Smooth muscle cell (in vitro differentiated cells): Measurements from ENCODE around the gene TRPM1. TPM values are rescaled to one million over a fixed set of nuclear protein-coding genes. Genes with fewer than 3 reads are reported as not detected.

Source experiments
- DNase-seq: peaks from one replicate; lab custom pipeline; 2025; ENCODE audit not compliant: unreplicated experiment; lab: John Stamatoyannopoulos, UW
- H2AFZ ChIP-seq: fragments of 200-600 bp; sonication (generic); 2 replicates; pipeline ENCODE4 v1.6.0; 2016; ENCODE audit warnings: antibody characterized with exemption, low read depth, mild to moderate bottlenecking
- H3F3A ChIP-seq: fragments of 200-600 bp; sonication (generic); 2 replicates; pipeline ENCODE4 v1.6.0; 2017; ENCODE audit warnings: antibody characterized with exemption, low read depth
- H3K27ac ChIP-seq: fragments of 200-600 bp; sonication (generic); 2 replicates; pipeline ENCODE4 v1.5.1; 2016; ENCODE audit warnings: low read depth, mild to moderate bottlenecking
- H3K27me3 ChIP-seq: fragments of 200-600 bp; sonication (generic); 2 replicates; pipeline ENCODE4 v1.6.1; 2016; ENCODE audit warnings: low read depth, mild to moderate bottlenecking
- H3K36me3 ChIP-seq: fragments of 200-600 bp; sonication (generic); 2 replicates; pipeline ENCODE4 v1.5.1; 2016; ENCODE audit warnings: low read depth
- H3K4me1 ChIP-seq: fragments of 200-600 bp; sonication (generic); 2 replicates; pipeline ENCODE4 v1.5.1; 2016; ENCODE audit warnings: low read depth
- H3K4me2 ChIP-seq: fragments of 200-600 bp; sonication (generic); 2 replicates; pipeline ENCODE4 v1.6.0; 2016; ENCODE audit warnings: mild to moderate bottlenecking
- H3K4me3 ChIP-seq: fragments of 200-600 bp; sonication (generic); 2 replicates; pipeline ENCODE4 v1.5.1; 2016; ENCODE audit warnings: mild to moderate bottlenecking
- H3K79me2 ChIP-seq: fragments of 200-600 bp; sonication (generic); 2 replicates; pipeline ENCODE4 v1.6.0; 2016; ENCODE audit warnings: low read depth, mild to moderate bottlenecking
- H3K9ac ChIP-seq: fragments of 200-600 bp; sonication (generic); 2 replicates; pipeline ENCODE4 v1.6.0; 2016; ENCODE audit warnings: low read depth
- H3K9me3 ChIP-seq: fragments of 200-600 bp; sonication (generic); replicated peaks from 2 replicates; pipeline ENCODE4 v1.5.1; 2016; ENCODE audit warnings: low read depth
- H4K20me1 ChIP-seq: fragments of 200-600 bp; sonication (generic); 2 replicates; pipeline ENCODE4 v1.6.0; 2016; ENCODE audit warnings: low read depth
- CTCF ChIP-seq: fragments of 200-600 bp; sonication (generic); IDR thresholded peaks from 2 replicates; pipeline ENCODE4 v1.5.1; 2017; ENCODE audit warnings: borderline replicate concordance, mild to moderate bottlenecking, antibody characterized with exemption; ENCODE audit not compliant: insufficient read depth, poor library complexity, severe bottlenecking
- WGBS: methylation state at CpG from one replicate; pipeline ENCODE4 v1.1.7; 2016; ENCODE audit warnings: low lambda C conversion rate; 5-methylcytosine and 5-hydroxymethylcytosine counted together
- polyA plus RNA-seq: library from polyadenylated mRNA; unstranded; fragments of >200 nt; fragmentation: Nextera tagmentation; extraction: Ambion mirVana; gene quantifications from 2 replicates; pipeline ENCODE4 v1.2.1, GENCODE V29; 2016
- total RNA-seq: library from RNA; depleted of rRNA; stranded (reverse); fragments of >200 nt; gene quantifications from 2 replicates; pipeline ENCODE4 v1.2.3, GENCODE V29; 2014

TRPM1 gene
- total and polyA plus RNA-seq, 2 experiments from 2014 or later = not detected

- DNase-seq = no peak
- no peak overlapping the region for H2AFZ ChIP-seq
- H3K4me1 ChIP-seq = no peaks in the 10 kb centered on the region
- H3K9me3 ChIP-seq = no peaks in the 10 kb centered on the region
- H3K79me2 ChIP-seq = no peaks in the 10 kb centered on the region
- no peaks in the 10 kb centered on the region for H3F3A ChIP-seq
- H3K36me3 ChIP-seq = no peaks in the 10 kb centered on the region
- H3K27me3 ChIP-seq = no peaks in the 10 kb centered on the region
- TF ChIP-seq CTCF = no peak
- 75% methylated on average over 6 of the region's 6 CpGs for WGBS
- H3K4me2 ChIP-seq = no peak overlapping the region
- H3K27ac ChIP-seq = no peak overlapping the region
- H4K20me1 ChIP-seq = no peaks in the 10 kb centered on the region
- H3K9ac ChIP-seq = no peak overlapping the region
- H3K4me3 ChIP-seq = no peak overlapping the region
These were observed 47.6 kb upstream of the TRPM1 start for GRCh38 chr15:31149088-31149505.

DNA sequence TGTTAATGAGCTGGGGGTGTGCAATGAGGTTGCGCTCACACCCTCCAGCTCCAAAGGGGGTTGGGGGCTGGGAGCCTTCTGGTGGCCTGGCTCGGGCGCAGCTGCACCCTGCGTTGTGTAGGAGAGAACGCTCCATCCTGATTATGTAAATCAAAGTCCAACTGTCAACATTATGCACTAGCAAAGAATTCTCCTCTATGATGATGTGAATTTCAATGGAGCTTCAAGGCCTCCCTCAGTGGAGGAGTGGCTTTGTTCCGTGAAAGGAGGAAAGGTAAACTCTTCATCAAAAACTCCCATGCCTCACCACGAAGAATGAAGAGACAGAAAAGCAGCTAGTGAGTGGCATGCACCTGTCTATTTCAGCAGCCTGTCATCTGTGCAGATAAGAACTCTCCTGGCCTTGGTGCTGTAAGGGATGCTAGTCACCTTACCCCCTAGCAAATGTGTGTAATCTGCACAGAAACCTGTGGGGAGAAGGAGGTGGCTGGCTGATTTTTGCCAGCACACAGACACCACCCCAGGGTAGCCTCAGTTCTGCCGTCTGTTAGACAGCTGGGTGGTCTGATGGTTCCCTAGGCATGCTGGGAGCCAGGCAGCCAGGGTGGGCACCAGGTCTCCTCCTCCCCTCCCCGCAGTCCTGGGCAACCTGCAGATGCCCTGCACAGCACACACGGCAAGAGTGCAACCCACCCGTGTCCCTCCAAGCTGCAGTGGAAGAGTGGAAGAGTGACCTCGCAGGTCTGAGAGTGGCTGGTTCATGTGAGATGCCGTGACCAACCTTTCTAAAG is 47.0 kb upstream of the TRPM1 start:
- Histone ChIP-seq H3F3A (no peaks in the 10 kb centered on the region), H3K4me1 (no peaks in the 10 kb centered on the region), H3K79me2 (no peaks in the 10 kb centered on the region), H3K36me3 (no peaks in the 10 kb centered on the region), H3K27me3 (no peaks in the 10 kb centered on the region), H4K20me1 (no peaks in the 10 kb centered on the region), H3K4me3 (no peak overlapping the region), H2AFZ (no peak overlapping the region), H3K9ac (no peak overlapping the region), H3K4me2 (no peak overlapping the region), H3K27ac (no peak overlapping the region), H3K9me3 (no peaks in the 10 kb centered on the region)
- TF ChIP-seq CTCF = no peak
- WGBS = 59% methylated on average over 13 of the region's 13 CpGs
- DNase-seq = no peak

GRCh38 chr15:31147944-31148296 is 46.4 kb upstream of the TRPM1 start:
- H3K79me2 ChIP-seq = no peaks in the 10 kb centered on the region
- no peak for TF ChIP-seq CTCF
- no peak for DNase-seq
- no peaks in the 10 kb centered on the region for H3F3A ChIP-seq
- no peaks in the 10 kb centered on the region for H3K9me3 ChIP-seq
- H3K9ac ChIP-seq = no peak overlapping the region
- no peaks in the 10 kb centered on the region for H3K4me1 ChIP-seq
- no peak overlapping the region for H2AFZ ChIP-seq
- H3K4me2 ChIP-seq = no peak overlapping the region
- 74% methylated on average over 4 of the region's 4 CpGs for WGBS
- H3K36me3 ChIP-seq = no peaks in the 10 kb centered on the region
- no peaks in the 10 kb centered on the region for H3K27me3 ChIP-seq
- no peak overlapping the region for H3K4me3 ChIP-seq
- no peak overlapping the region for H3K27ac ChIP-seq
- H4K20me1 ChIP-seq = no peaks in the 10 kb centered on the region

- H3K79me2 ChIP-seq = no peaks in the 10 kb centered on the region
- H3K36me3 ChIP-seq = no peaks in the 10 kb centered on the region
- no peak overlapping the region for H3K4me2 ChIP-seq
- H2AFZ ChIP-seq = no peak overlapping the region
- WGBS = 80% methylated on average over 8 of the region's 8 CpGs
- no peak overlapping the region for H3K9ac ChIP-seq
- no peak overlapping the region for H3K27ac ChIP-seq
- H3K27me3 ChIP-seq = no peaks in the 10 kb centered on the region
- H3F3A ChIP-seq = no peaks in the 10 kb centered on the region
- DNase-seq = no peak
- TF ChIP-seq CTCF = no peak
- H3K4me3 ChIP-seq = no peak overlapping the region
- no peaks in the 10 kb centered on the region for H4K20me1 ChIP-seq
- H3K4me1 ChIP-seq = no peaks in the 10 kb centered on the region
- no peaks in the 10 kb centered on the region for H3K9me3 ChIP-seq
These were observed 45.9 kb upstream of the TRPM1 start for GRCh38 chr15:31147456-31147855.
